GM19395 (cell line): ENCODE data around the gene CASP14.
"Not testable (repeated sequence)": the region's sequence is repeated elsewhere in the genome, so short reads cannot be mapped to it uniquely, and the experiment has no call there.

Experiments used
- ATAC-seq: cut with Tn5 transposase; IDR thresholded peaks from one replicate; pipeline ENCODE4 v1.9.1; 2021; ENCODE audit warnings: mild to moderate bottlenecking, moderate library complexity; ENCODE audit not compliant: unreplicated experiment

The CASP14 gene, protein sequence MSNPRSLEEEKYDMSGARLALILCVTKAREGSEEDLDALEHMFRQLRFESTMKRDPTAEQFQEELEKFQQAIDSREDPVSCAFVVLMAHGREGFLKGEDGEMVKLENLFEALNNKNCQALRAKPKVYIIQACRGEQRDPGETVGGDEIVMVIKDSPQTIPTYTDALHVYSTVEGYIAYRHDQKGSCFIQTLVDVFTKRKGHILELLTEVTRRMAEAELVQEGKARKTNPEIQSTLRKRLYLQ

GRCh38 chr19:15048885-15049541 is at the start of gene CASP14:
Gene CASP14 (plus strand): TSS chr19:15049480. CDS start chr19:15052252, 2,772 bp downstream.
- no peak for ATAC-seq

GRCh38 chr19:15008308-15008707 is 41.0 kb upstream of the CASP14 start:
- no peak for ATAC-seq

- no peak for ATAC-seq
Measured at GRCh38 chr19:15010501-15011300, 38.6 kb upstream of the CASP14 start.

DNA sequence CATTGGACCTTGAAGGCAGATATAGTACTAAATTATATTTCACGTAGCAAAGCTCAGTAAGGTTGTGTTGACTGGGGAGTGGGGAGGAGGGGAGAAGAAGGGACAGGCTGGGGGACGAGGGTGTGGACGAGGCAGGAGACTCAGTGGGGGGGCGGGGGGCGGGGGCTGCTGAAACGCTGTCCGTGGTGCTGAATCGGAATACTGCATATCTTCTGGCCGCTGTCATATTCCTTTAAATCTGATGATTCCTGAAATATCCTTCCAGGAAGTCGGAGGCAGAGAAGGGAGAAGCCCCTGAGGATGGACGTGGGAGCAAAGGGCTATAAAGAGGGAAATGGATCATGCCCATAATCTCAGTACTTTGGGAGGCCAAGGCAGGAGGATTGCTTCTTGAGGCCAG is 34.7 kb upstream of the CASP14 start:
- no peak for ATAC-seq

DNA sequence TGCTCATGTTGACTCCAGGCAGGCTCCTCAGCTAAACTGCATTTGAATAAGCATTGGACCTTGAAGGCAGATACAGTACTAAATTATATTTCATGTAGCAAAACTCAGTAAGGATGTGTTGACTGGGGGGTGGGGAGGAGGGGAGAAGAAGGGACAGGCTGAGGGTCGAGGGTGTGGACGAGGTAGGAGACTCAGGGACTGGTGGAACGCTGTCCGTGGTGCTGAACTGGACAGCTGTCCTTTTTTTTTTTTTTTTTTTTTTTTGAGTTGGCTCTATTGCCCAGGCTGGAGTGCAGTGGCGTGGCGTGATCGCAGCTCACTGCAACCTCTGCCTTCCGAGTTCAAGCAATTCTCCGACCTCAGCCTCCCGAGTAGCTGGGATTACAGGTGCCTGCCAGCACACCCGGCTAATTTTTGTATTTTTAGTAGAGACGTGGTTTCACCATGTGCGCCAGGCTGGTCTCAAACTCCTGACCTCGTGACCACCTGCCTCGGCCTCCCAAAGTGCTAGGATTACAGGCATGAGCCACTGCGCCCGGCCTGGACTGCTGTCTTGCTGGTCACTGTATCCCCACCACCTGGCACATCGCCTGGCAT is 33.2 kb upstream of the CASP14 start:
- no peak for ATAC-seq

DNA sequence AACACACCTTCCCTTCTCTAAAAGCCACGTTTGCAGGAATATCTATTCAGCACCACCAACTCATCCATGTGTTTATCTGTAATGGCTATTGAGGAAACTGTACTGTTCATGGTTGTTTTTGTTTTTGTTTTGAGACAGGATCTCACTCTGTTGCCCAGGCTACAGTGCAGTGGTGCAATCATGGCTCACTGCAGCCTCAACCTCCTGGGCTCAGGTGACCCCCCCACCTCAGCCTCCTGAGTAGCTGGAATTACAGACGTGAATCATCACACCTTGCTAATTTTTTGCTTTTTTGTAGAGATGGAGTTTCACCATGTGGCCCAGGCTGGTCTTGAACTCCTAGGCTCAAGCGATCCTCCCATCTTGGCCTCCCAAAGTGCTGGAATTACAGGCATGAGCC is 30.4 kb upstream of the CASP14 start:
- ATAC-seq = not testable (repeated sequence)

GRCh38 chr19:15021286-15022007 is 27.8 kb upstream of the CASP14 start:
- no peak for ATAC-seq

DNA sequence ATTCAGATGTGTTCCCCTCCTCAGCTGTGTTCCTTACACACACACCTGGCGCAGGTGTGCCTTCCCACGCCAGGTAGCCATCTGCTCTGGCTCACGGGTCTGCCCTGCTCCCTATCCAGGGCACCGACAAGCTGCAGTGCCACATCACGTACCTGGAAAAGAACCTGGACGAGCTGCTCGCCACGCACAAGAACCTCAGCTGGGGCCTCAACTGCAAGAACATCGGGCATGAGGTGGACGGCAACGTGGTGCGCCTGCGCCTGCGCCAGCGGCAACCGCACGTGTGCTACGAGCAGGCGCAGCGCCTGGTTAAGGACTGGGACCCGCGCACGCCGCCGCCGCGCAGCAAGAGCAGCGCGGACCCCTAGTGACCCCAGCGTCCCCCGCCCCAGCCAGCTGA is 26.5 kb upstream of the CASP14 start:
- ATAC-seq = no peak

DNA sequence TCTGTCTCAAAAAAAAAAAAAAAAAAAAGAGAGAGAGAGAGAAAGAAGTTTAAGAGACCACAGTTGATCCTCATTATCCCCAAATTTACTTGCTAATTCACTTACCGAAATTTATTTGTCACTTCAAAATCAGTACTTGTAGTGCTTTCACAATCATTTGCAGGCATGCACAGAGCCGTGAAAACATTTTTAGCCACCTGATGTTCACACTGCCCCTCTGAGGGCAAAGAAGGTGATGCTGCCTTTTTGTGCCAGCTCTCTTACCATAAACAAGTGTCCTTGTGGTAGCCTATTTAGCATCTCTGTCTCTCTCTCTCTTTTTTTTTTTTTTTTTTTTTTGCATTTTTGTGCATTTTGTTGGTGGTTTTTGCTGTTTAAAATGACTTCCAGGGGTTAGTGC is 24.1 kb upstream of the CASP14 start:
- ATAC-seq = no peak

GRCh38 chr19:15028490-15028889 is 20.8 kb upstream of the CASP14 start:
- ATAC-seq = no peak

GRCh38 chr19:15031675-15032074 is 17.6 kb upstream of the CASP14 start:
- ATAC-seq = no peak

DNA sequence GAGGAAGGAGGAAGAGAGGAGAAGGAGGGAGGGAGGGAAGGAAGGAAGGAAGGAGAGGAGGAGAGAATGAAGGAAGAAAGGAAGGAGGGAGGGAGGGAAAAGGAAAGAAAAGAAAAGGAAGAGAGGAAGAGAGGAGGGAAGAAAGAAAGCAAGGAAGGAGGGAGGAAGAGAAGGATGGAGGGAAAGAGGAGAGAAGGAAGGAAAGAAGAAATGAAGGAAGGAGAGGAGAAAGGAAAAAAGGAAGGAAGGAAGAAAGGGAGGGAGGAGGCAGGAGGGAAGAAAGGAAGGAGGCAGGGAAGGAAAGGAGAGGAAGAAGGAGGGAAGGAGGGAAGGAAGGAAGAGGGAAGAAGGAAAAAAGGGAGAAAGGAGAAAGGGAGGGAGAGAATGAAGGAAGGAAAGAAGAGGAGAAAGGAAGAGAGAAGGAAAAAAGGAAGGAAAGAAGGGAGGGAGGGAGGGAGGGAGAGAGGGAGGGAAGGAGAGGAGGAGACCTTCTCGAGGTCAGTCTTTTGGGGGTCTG is 13.4 kb upstream of the CASP14 start:
- no peak for ATAC-seq

DNA sequence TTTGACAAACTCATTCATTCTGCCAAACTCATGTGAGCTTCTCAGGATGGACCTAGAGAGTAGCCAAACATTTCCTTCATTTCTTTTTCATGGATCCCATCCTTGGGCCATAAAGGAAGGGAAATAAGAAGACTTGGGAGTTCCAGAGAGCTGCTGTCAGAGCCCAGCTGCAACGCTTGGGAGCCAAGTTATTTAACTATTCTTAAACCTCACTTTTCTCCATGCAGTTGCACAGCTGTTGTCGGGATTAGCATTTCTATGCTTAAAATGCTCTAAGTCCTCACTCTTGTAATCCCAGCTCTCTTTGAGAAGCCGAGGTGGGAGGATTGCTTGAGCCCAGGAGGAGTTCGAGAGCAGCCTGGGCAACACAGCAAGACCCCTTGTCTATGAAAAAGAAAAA is 11.7 kb upstream of the CASP14 start:
- ATAC-seq = no peak

GRCh38 chr19:15038294-15038693 is 11.0 kb upstream of the CASP14 start:
- ATAC-seq = no peak

GRCh38 chr19:15042003-15042402 is 7.3 kb upstream of the CASP14 start:
- ATAC-seq = no peak

DNA sequence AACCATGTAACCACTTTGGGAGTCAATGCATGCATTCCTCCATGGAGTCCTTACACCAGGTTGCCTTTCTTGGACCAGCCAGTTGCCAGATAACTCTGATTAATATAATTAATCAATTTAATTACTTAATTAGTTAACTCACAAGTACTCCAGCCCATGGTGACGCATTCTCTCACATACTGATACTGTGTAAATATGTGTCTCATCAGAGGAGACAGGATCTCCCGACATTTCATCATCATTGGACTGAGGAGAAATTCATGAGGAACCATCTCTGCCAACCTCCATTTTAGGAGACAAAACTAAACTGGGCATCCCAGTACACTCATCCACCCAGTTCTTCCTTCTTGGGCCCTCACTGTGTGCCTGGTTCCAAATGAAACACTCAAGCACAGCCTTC is 6.5 kb upstream of the CASP14 start:
- ATAC-seq = no peak

- no peak for ATAC-seq
Measured at GRCh38 chr19:15045506-15045905, 3.8 kb upstream of the CASP14 start.

- no peak for ATAC-seq
Measured at GRCh38 chr19:15047680-15048079, 1.6 kb upstream of the CASP14 start.

- ATAC-seq = no peak
Measured at GRCh38 chr19:15048128-15048527, 1.2 kb upstream of the CASP14 start.

- no peak for ATAC-seq
Measured at GRCh38 chr19:15050639-15051038, 1.4 kb downstream of the CASP14 start.

DNA sequence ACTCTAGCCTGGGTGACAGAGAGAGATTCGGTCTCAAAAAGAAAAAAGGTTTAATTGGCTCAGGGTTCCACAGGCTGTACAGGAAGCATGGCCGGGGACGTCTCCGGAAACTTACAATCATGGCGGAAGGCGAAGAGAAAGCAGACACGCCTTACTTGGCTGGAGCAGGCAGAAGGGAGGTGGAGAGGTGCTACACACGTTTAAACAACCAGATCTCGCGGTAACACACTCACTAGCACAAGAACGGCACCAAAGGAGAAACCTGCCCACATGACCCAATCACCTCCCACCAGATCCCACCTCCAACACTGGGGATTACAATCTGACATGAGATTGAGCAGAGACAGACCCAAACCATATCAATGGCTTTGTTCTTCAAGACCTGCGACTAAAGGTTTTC is 12.8 kb downstream of the CASP14 start:
- no peak for ATAC-seq
